KG1 (cell line): ENCODE data around the gene ZNF799.
"Not testable (repeated sequence)": the region's sequence is repeated elsewhere in the genome, so short reads cannot be mapped to it uniquely, and the experiment has no call there.

Experiments used
- DNase-seq: peaks from one replicate; lab custom pipeline; 2025; lab: John Stamatoyannopoulos, UW

ZNF799 gene

GRCh38 chr19:12400633-12401502 is at the start of gene ZNF799:
TSS of gene ZNF799 (minus strand) at chr19:12401271. CDS start at chr19:12401070, 201 bp downstream.
- peak; percentile 81 for DNase-seq

- no peak for DNase-seq
Observed at GRCh38 chr19:12450844-12451243, 49.8 kb upstream of the ZNF799 start.

GRCh38 chr19:12448808-12449207 is 47.7 kb upstream of the ZNF799 start:
- DNase-seq, result no peak

- peak; percentile 98 for DNase-seq
Observed at GRCh38 chr19:12440541-12441316, 39.7 kb upstream of the ZNF799 start, which contains the start of gene ZNF443. TSS of gene ZNF443 (minus strand) at chr19:12441021. CDS start at chr19:12440914, 107 bp downstream.

GRCh38 chr19:12439686-12440540 is 38.8 kb upstream of the ZNF799 start:
- not testable (repeated sequence) for DNase-seq

- not testable (repeated sequence) for DNase-seq
Observed at GRCh38 chr19:12430726-12431299, 29.7 kb upstream of the ZNF799 start.

- DNase-seq, result no peak
Observed at GRCh38 chr19:12425888-12426274, 24.8 kb upstream of the ZNF799 start.

GRCh38 chr19:12425236-12425887 is 24.3 kb upstream of the ZNF799 start:
- DNase-seq, result no peak

GRCh38 chr19:12417273-12417672 is 16.2 kb upstream of the ZNF799 start:
- not testable (repeated sequence) for DNase-seq

GRCh38 chr19:12411893-12412292 is 10.8 kb upstream of the ZNF799 start:
- DNase-seq, result no peak

GRCh38 chr19:12399901-12400632 is 1.0 kb downstream of the ZNF799 start:
- DNase-seq, result not testable (repeated sequence)

GRCh38 chr19:12391148-12391547 is 9.9 kb downstream of the ZNF799 start:
- DNase-seq, result not testable (repeated sequence)

GRCh38 chr19:12386365-12386764 is 14.7 kb downstream of the ZNF799 start:
- not testable (repeated sequence) for DNase-seq

GRCh38 chr19:12380444-12380737 is 20.7 kb downstream of the ZNF799 start:
- DNase-seq, result no peak

- no peak for DNase-seq
Observed at GRCh38 chr19:12379732-12380443, 21.2 kb downstream of the ZNF799 start.

- no peak for DNase-seq
Observed at GRCh38 chr19:12374026-12374425, 27.0 kb downstream of the ZNF799 start.

- peak; percentile 88 for DNase-seq
Observed at GRCh38 chr19:12365236-12366162, 35.6 kb downstream of the ZNF799 start, which contains the start of gene ZNF442. TSS of gene ZNF442 (minus strand) at chr19:12365683. CDS start at chr19:12363631, 2,052 bp downstream.

- no peak for DNase-seq
Observed at GRCh38 chr19:12364391-12365235, 36.5 kb downstream of the ZNF799 start.
